NCI-H526 (cell line): Measurements from ENCODE around the gene NKD1.

Experiments used
- DNase-seq, 2 experiments: peaks; one replicate each; lab custom pipeline; 2025; lab: John Stamatoyannopoulos, UW

The NKD1 gene

DNA sequence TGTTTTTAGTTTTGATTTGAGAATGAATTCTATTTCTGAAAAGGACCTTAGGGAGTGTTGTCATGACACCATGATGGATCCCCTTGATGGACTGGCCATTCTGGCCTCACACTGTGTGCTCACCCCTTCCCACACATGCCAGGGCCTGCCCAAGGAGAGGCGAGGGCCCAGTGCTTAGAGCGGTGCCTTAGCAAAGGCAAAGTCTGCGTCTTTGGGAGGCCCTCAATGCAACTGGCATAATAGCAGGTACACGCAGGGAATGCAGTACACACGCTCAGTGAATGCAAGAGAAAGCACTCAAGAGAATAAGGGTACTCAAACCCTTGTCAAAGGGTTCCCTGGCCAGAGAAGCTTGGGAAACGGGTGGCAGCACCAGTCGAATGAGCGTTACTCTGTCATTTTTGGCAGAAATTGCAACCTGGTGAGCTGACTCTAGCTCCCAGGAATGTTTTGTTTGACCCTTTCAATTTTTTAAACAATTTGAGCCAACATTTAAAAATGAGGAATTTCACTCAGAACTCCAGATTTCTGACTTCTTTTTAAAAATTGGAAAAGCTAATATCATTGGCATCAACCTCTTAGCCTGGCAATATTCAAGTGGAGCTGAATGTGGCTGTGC is 32.1 kb downstream of the NKD1 start:
- no peak for DNase-seq

GRCh38 chr16:50581845-50582244 is 33.6 kb downstream of the NKD1 start:
- DNase-seq = no peak

- no peak for DNase-seq
These were observed 35.0 kb downstream of the NKD1 start for GRCh38 chr16:50583211-50583610.

GRCh38 chr16:50584033-50584722 is 36.0 kb downstream of the NKD1 start:
- DNase-seq = no peak

DNA sequence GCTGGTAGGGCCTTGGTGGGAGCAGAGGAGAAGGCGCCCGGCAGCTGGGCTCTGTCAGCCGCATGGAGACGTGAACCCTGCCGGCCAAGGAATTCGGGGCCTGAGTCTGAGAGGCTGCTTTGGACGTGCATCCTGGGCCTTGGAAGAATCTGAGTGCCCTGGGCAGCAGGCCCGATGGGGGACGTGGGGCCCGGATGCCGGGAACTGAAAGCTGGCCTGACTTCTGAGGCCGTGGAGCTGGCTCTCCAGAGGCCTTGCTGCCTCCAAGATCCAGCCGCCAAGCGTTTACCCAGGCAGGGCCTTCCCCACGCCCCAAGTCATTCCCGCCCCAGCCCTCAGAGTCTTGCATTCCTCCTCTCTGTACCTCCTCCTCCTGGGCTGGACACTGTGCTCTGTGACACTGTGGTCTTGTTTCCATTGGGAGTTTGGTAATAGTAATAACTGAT is 37.2 kb downstream of the NKD1 start:
- DNase-seq = no peak

DNA sequence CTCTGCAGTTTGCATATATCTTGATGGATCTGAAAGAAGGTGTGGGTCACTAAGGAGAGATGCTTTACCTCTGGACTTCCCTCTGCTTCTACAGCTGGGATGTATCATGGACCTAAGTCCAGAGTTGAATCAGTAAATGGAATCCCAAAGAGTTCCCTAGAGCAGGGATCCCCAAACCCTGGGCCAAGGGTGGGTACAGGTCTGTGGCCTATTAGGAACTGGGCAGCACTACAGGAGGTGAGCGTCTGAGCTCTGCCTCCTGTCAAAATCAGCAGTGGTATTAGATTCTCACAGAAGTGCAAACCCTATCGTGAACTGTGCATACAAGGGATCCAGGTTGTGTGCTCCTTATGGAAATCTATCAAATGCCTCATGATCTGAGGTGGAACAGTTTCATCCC is 39.3 kb downstream of the NKD1 start:
- no peak for DNase-seq

DNA sequence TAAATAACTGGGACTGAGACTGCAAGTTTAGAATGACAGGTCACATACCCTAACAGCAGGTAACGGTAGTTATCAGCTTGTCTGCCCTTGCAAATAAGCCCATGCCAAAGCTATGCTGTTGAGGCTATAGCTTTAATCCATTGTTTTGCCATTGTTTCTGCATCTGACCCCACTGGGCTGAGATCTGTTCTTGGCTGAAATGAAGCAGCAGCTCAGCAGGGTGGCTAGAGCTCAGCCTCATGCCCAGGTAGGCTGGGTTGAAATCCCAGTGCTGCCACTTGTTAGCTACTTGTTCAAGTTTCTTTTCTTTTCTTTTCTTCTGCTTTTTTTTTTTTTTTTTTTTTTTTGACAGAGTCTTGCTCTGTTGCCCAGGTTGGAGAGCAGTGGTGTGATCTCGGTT is 40.1 kb downstream of the NKD1 start:
- DNase-seq = no peak

- no peak for DNase-seq
These were observed 43.0 kb downstream of the NKD1 start for GRCh38 chr16:50591209-50591608.

DNA sequence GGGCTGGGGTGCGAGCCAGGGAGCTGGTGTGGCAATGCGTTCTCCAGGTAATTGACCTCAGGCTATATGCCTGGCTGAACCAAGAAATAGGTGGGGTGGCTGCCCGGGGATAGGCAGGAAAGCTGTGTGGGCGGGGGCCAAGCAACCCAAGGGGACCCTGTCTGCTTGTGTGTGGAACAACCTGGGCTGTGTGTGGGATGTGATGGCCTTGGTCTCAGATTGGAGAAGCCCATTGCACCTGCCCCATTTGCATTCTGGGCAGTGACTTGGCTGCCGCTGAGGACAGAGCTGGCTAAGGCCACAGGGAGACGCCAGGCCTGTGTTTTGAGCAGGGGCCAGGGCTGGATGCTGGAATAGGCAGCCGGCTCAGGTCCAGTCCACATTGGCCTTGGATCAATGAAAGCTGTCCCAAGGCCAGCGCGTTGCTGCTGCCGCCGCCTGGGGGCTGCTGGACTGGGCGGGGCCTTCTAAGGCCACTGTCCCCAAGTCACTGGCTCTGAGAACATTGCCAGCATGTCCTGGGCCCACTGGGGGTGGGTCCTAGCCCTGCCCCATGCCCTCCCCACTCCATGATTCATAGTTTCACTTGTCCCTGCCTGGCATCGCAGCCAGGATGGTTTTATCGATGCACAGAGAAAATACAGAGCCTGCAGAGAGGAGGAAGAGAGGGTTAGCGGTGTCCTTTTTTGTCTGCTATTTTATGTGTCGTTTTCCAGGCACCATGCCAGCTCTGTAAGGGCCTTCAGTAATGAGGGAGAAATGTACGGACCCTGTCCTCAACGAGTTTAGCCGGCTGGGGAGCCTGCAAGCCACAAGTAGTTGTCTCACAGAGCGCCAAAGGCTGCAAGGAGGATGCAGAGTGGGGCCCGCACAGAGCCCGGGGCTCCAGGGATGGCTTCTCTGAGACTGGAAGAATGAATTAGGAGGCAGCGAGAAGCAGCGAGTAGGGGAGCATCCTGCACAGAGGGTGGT is 43.9 kb downstream of the NKD1 start:
- DNase-seq = no peak

GRCh38 chr16:50592996-50593395 is 44.8 kb downstream of the NKD1 start:
- no peak for DNase-seq

- DNase-seq = no peak
These were observed 45.4 kb downstream of the NKD1 start for GRCh38 chr16:50593410-50594150.

GRCh38 chr16:50594308-50595260 is 46.4 kb downstream of the NKD1 start:
- no peak for DNase-seq

- DNase-seq = no peak
These were observed 47.7 kb downstream of the NKD1 start for GRCh38 chr16:50595859-50596258.

DNA sequence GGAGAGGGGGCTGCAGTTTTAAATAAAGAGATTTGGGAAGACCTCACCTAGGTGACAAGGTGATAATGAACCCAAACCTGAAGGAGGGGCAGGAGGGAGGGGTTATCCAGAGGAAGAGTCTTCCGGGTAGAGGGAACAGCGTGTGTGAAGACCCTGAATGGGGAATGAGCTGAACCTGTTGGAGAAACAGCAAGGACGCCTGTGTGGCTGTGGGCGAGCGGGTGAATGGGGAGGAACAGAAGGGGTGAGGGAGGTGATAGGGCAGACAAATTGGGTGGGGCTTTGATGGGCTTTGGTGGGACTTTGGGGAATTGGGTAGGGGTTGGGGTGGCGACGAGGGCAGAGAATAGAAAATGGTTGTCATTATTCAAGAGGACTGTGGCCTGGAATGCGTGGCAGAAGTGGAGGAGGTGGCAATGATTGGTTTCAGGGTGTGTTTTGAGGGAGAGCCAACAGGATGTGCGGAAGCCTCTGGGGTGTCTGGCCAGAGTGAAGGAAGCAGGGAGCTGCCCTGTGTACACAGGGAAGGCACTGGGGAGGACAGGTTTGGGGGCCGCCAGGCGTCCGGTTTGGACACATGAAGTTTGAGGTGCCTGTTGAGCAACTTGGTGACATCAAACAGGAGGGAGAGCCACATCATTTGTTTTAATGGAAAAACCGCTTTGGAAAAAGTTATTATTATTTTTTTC is 48.7 kb downstream of the NKD1 start:
- no peak for DNase-seq

- no peak for DNase-seq
These were observed 49.5 kb downstream of the NKD1 start for GRCh38 chr16:50597563-50598255.

GRCh38 chr16:50598256-50598894 is 50.2 kb downstream of the NKD1 start:
- DNase-seq = no peak

GRCh38 chr16:50598936-50599361 is 50.8 kb downstream of the NKD1 start:
- DNase-seq = no peak

- DNase-seq = no peak
These were observed 51.3 kb downstream of the NKD1 start for GRCh38 chr16:50599494-50599893.
